HG02759 (cell line): Measurements from ENCODE around the gene SMC1A.
"Not testable (repeated sequence)": the region's sequence is repeated elsewhere in the genome, so short reads cannot be mapped to it uniquely, and the experiment has no call there.

Source experiments
- ATAC-seq: cut with Tn5 transposase; IDR thresholded peaks from one replicate; pipeline ENCODE4 v1.9.1; 2021; ENCODE audit warnings: mild to moderate bottlenecking, moderate library complexity; ENCODE audit not compliant: unreplicated experiment

SMC1A gene

GRCh38 chrX:53422086-53422860 is at the start of gene SMC1A:
SMC1A (minus strand) TSS chrX:53422654; CDS start chrX:53422600, 54 bp downstream.
- ATAC-seq, result peak; percentile 94

- no peak for ATAC-seq
These were observed 48.9 kb upstream of the SMC1A start for GRCh38 chrX:53471346-53471745.

- not testable (repeated sequence) for ATAC-seq
These were observed 46.2 kb upstream of the SMC1A start for GRCh38 chrX:53468659-53469058.

GRCh38 chrX:53458082-53458481 is 35.6 kb upstream of the SMC1A start:
- ATAC-seq, result no peak

GRCh38 chrX:53456254-53456653 is 33.8 kb upstream of the SMC1A start:
- no peak for ATAC-seq

- ATAC-seq, result no peak
These were observed 30.4 kb upstream of the SMC1A start for GRCh38 chrX:53452812-53453211.

- ATAC-seq, result no peak
These were observed 27.2 kb upstream of the SMC1A start for GRCh38 chrX:53449632-53450031.

GRCh38 chrX:53447441-53447840 is 25.0 kb upstream of the SMC1A start:
- ATAC-seq, result no peak

GRCh38 chrX:53445977-53446376 is 23.5 kb upstream of the SMC1A start:
- no peak for ATAC-seq

GRCh38 chrX:53442322-53442631 is 19.8 kb upstream of the SMC1A start:
- ATAC-seq, result no peak

- peak; percentile 90 for ATAC-seq
These were observed 19.3 kb upstream of the SMC1A start for GRCh38 chrX:53441531-53442321.

- ATAC-seq, result no peak
These were observed 18.4 kb upstream of the SMC1A start for GRCh38 chrX:53440621-53441517.

- ATAC-seq, result no peak
These were observed 17.6 kb upstream of the SMC1A start for GRCh38 chrX:53440101-53440500.

GRCh38 chrX:53438832-53439230 is 16.4 kb upstream of the SMC1A start:
- no peak for ATAC-seq

GRCh38 chrX:53438174-53438831 is 15.8 kb upstream of the SMC1A start:
- ATAC-seq, result no peak

- no peak for ATAC-seq
These were observed 14.8 kb upstream of the SMC1A start for GRCh38 chrX:53437206-53437605.

- peak; percentile 63 for ATAC-seq
These were observed 13.5 kb upstream of the SMC1A start for GRCh38 chrX:53435997-53436396.

GRCh38 chrX:53433651-53434639 is 11.5 kb upstream of the SMC1A start, which contains the start of gene HSD17B10:
HSD17B10 (minus strand) TSS chrX:53434370; CDS start chrX:53434345, 25 bp downstream.
- peak; percentile 99 for ATAC-seq

GRCh38 chrX:53430231-53430630 is 7.8 kb upstream of the SMC1A start:
- no peak for ATAC-seq
